HepG2 (cell line): ENCODE measurements around the gene NPEPL1. TPM values are rescaled to one million over a fixed set of nuclear protein-coding genes. Genes with fewer than 3 reads are reported as not detected.
A peak's percentile ranks its signal among the peaks of the same experiment; 100 is the strongest.

ENCODE experiments used
- ARID4A ChIP-seq: sonication (generic); formaldehyde crosslinking; IDR thresholded peaks from 2 replicates; pipeline ENCODE4 v1.5.0; 2020; ENCODE audit warnings: mild to moderate bottlenecking, missing genetic modification reagents, borderline replicate concordance
- ETS1 ChIP-seq: sonication (generic); formaldehyde crosslinking; IDR thresholded peaks from 2 replicates; pipeline ENCODE4 v1.4.0; 2020; ENCODE audit warnings: missing genetic modification reagents
- JUND ChIP-seq: sonication (generic); formaldehyde crosslinking; IDR thresholded peaks from 2 replicates; pipeline ENCODE4 v1.8.0; 2022; ENCODE audit warnings: mild to moderate bottlenecking, missing genetic modification reagents
- MLXIP ChIP-seq: sonication (generic); formaldehyde crosslinking; IDR thresholded peaks from 2 replicates; pipeline ENCODE4 v1.9.0; 2021; ENCODE audit warnings: missing genetic modification reagents, borderline replicate concordance
- PCBP2 ChIP-seq: fragments of 200-400 bp; formaldehyde crosslinking; optimal IDR thresholded peaks from 2 replicates; pipeline ENCODE3; 2018; ENCODE audit warnings: low read length, low read depth; ENCODE audit not compliant: poor library complexity, severe bottlenecking
- RCOR2 ChIP-seq: IDR thresholded peaks from 2 replicates; pipeline ENCODE4 v1.6.1; 2016; ENCODE audit warnings: missing biosample characterization, missing genetic modification reagents
- RFX1 ChIP-seq: fragments of 450-650 bp; IDR thresholded peaks from 2 replicates; pipeline ENCODE4 v1.6.1; 2017
- TBX2 ChIP-seq: sonication (generic); formaldehyde crosslinking; IDR thresholded peaks from 2 replicates; pipeline ENCODE4 v1.5.0; 2020; ENCODE audit warnings: missing genetic modification reagents, mild to moderate bottlenecking, borderline replicate concordance
- THRA ChIP-seq: sonication (generic); formaldehyde crosslinking; IDR thresholded peaks from 2 replicates; pipeline ENCODE4 v1.4.0; 2020; ENCODE audit warnings: missing genetic modification reagents, borderline replicate concordance
- ZKSCAN5 ChIP-seq: sonication (generic); formaldehyde crosslinking; IDR thresholded peaks from 2 replicates; pipeline ENCODE4 v1.5.1; 2020; ENCODE audit warnings: mild to moderate bottlenecking, missing genetic modification reagents
- ZNF282 ChIP-seq: fragments of 450-650 bp; IDR thresholded peaks from 2 replicates; pipeline ENCODE4 v1.6.1; 2018; ENCODE audit not compliant: partially characterized antibody
- ZNF3 ChIP-seq: IDR thresholded peaks from 2 replicates; pipeline ENCODE4 v1.7.0; 2017; ENCODE audit warnings: inconsistent platforms
- ZNF414 ChIP-seq: sonication (generic); formaldehyde crosslinking; IDR thresholded peaks from 2 replicates; pipeline ENCODE4 v1.5.0; 2020; ENCODE audit warnings: missing genetic modification reagents
- ZNF441 ChIP-seq: sonication (generic); formaldehyde crosslinking; IDR thresholded peaks from 2 replicates; pipeline ENCODE4 v1.7.0; 2021; ENCODE audit warnings: missing genetic modification reagents, borderline replicate concordance
- ZNF512 ChIP-seq: sonication (generic); formaldehyde crosslinking; IDR thresholded peaks from 2 replicates; pipeline ENCODE4 v1.4.0; 2020; ENCODE audit warnings: mild to moderate bottlenecking, missing genetic modification reagents
- ZNF556 ChIP-seq: sonication (generic); formaldehyde crosslinking; IDR thresholded peaks from 2 replicates; pipeline ENCODE4 v1.4.0; 2020; ENCODE audit warnings: mild to moderate bottlenecking, missing genetic modification reagents, borderline replicate concordance
- polyA plus RNA-seq, 8 experiments: library from polyadenylated mRNA; depleted of rRNA in 3 of 8; stranded (reverse) in 7 of 8; unstranded in 1 of 8; fragments of >200 nt; fragmentation: Illumina TruSeq in 4 of 8; extraction: Trizol in 4 of 8; gene quantifications; 2 replicates each; pipeline versions ENCODE4 v1.2.1 to v1.2.3, GENCODE V29; 2011 to 2016; ENCODE audit warnings: low read depth in 4 of 8, missing spikeins in 1 of 8, mixed read lengths in 1 of 8; ENCODE audit not compliant: insufficient read depth in 1 of 8
- total RNA-seq, 5 experiments: library from RNA; depleted of rRNA; stranded (reverse); fragments of >200 nt; fragmentation: Illumina TruSeq; extraction: Trizol; gene quantifications; 2 replicates each; pipeline ENCODE4 v1.2.3, GENCODE V29; 2016; ENCODE audit warnings: low read depth in 1 of 5

The NPEPL1 gene
- total and polyA plus RNA-seq, 2 of the 13 experiments (the other 11 are each of a cell fraction or from before 2014, with no cell fraction given), result 4.1 to 7.5 TPM

GRCh38 chr20:58650776-58651558 lies 41.6 kb upstream of the NPEPL1 start, which contains the start of gene STX16 (continued):
- TF ChIP-seq ARID4A, result peak; percentile 98; the same call in 1 of the 2 replicates
- peak; percentile 93 for TF ChIP-seq JUND (CRISPR knock-in tag)
- no peak for TF ChIP-seq PCBP2
- peak; percentile 100 for TF ChIP-seq ZNF414
- TF ChIP-seq MLXIP (CRISPR knock-in tag), result no peak; the same call in none of the 2 replicates
- peak; percentile 91 for TF ChIP-seq ZNF3 (CRISPR knock-in tag)
- peak; percentile 84; the same call in 1 of the 2 replicates for TF ChIP-seq ZKSCAN5 (CRISPR knock-in tag)
- peak; percentile 100 for TF ChIP-seq ZNF556 (CRISPR knock-in tag)
- peak; percentile 82; the same call in 1 of the 2 replicates for TF ChIP-seq ZNF441 (CRISPR knock-in tag)
- TF ChIP-seq ETS1 (CRISPR knock-in tag), result no peak; the same call in 1 of the 2 replicates
- peak; percentile 98 for TF ChIP-seq TBX2
- peak; percentile 92; the same call in 1 of the 2 replicates for TF ChIP-seq THRA
- TF ChIP-seq ZNF282, result peak; percentile 100
- peak; percentile 78; the same call in 1 of the 2 replicates for TF ChIP-seq ZNF512 (CRISPR knock-in tag)
- no peak for TF ChIP-seq RFX1
- TF ChIP-seq RCOR2 (CRISPR knock-in tag), result peak; percentile 82
